HCEC 1CT (cell line): Measurements from ENCODE around the gene SNAP47.
A peak's percentile ranks its signal among the peaks of the same experiment; 100 is the strongest.

Experiments used
- DNase-seq: peaks from one replicate; pipeline ENCODE4 v3.0.0-alpha.2; 2017

Gene SNAP47

GRCh38 chr1:227787513-227788270 is 52.5 kb downstream of the SNAP47 start:
- peak; percentile 84 for DNase-seq

GRCh38 chr1:227788271-227789083 is 53.2 kb downstream of the SNAP47 start:
- no peak for DNase-seq

- peak; percentile 24 for DNase-seq
Measured at GRCh38 chr1:227789084-227790033, 54.1 kb downstream of the SNAP47 start.

GRCh38 chr1:227790034-227790400 is 54.8 kb downstream of the SNAP47 start:
- no peak for DNase-seq

GRCh38 chr1:227790868-227791267 is 55.6 kb downstream of the SNAP47 start:
- no peak for DNase-seq

- no peak for DNase-seq
Measured at GRCh38 chr1:227791425-227792143, 56.3 kb downstream of the SNAP47 start.

GRCh38 chr1:227792216-227793078 is 57.2 kb downstream of the SNAP47 start:
- no peak for DNase-seq

- no peak for DNase-seq
Measured at GRCh38 chr1:227793079-227793947, 58.1 kb downstream of the SNAP47 start.

GRCh38 chr1:227793948-227794816 is 58.9 kb downstream of the SNAP47 start:
- peak; percentile 81 for DNase-seq

GRCh38 chr1:227794817-227795192 is 59.6 kb downstream of the SNAP47 start:
- DNase-seq: no peak

GRCh38 chr1:227795732-227796131 is 60.5 kb downstream of the SNAP47 start:
- no peak for DNase-seq

GRCh38 chr1:227796359-227796915 is 61.2 kb downstream of the SNAP47 start:
- no peak for DNase-seq

GRCh38 chr1:227797144-227797543 is 61.9 kb downstream of the SNAP47 start:
- no peak for DNase-seq

- DNase-seq: no peak
Measured at GRCh38 chr1:227797625-227798024, 62.4 kb downstream of the SNAP47 start.

GRCh38 chr1:227798078-227798802 is 63.0 kb downstream of the SNAP47 start:
- no peak for DNase-seq

GRCh38 chr1:227799756-227800155 is 64.5 kb downstream of the SNAP47 start:
- DNase-seq: no peak

- DNase-seq: no peak
Measured at GRCh38 chr1:227803933-227804332, 68.7 kb downstream of the SNAP47 start.

- peak; percentile 89 for DNase-seq
Measured at GRCh38 chr1:227805606-227806197, 70.5 kb downstream of the SNAP47 start.
